Measurements from ENCODE around the gene KCNK15. TPM values are rescaled to one million over a fixed set of nuclear protein-coding genes. Genes with fewer than 3 reads are reported as not detected.

The KCNK15 gene
- total RNA-seq, 1 experiment from 2014 or later: 0.33 TPM

DNA sequence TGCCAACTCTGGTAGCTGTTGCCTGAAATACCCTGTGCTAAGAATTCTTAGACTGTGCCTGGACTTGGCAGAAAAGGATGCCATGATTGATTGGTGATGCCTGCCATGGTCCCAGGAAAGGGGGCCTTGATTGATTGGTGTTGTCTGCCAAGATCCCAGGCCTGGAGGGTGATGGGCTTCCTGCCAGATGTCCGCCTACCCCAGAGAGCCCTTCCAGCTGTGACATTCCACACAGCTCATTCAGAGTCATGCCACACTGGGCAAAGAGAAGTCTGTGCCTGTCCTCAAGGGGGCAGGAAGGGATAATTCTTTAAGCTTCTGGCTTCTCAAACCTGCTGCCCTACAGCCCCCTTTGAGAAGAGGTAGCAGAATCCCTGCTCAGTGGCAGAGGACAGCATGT lies 40.1 kb downstream of the KCNK15 start:
- Histone ChIP-seq H3K18ac (ENCODE audit: insufficient read length, low read depth, low read length) (no peak overlapping the region), H4K8ac (replicated peaks; ENCODE audit: insufficient read length, low read depth, low read length) (no peak overlapping the region), H3K23me2 (ENCODE audit: insufficient read length, low read depth, low read length, poor library complexity, severe bottlenecking) (no peaks in the 10 kb centered on the region), H3K9me3 (ENCODE audit: control insufficient read depth, low read depth, low read length) (no peaks in the 10 kb centered on the region), H2BK120ac (ENCODE audit: low read depth, low read length, poor library complexity, severe bottlenecking) (no peak overlapping the region), H2BK20ac (ENCODE audit: low read depth, low read length, poor library complexity, severe bottlenecking) (no peak overlapping the region), H3K4me2 (ENCODE audit: insufficient read depth, insufficient read length, low read length) (no peak overlapping the region), H2BK12ac (ENCODE audit: insufficient read length, low read depth, low read length) (no peak overlapping the region), H3K23ac (ENCODE audit: insufficient read length, low read depth, low read length) (no peak overlapping the region), H2BK5ac (ENCODE audit: insufficient read length, low read length) (no peak overlapping the region), H2AK5ac (ENCODE audit: insufficient read length, low read length) (no peak overlapping the region), H3K27me3 (ENCODE audit: insufficient read depth, low read length) (no peaks in the 10 kb centered on the region), H3K27ac (ENCODE audit: insufficient read length, low read depth, low read length) (no peak overlapping the region), H3K9ac (ENCODE audit: extremely low read depth, insufficient read length, low read length) (no peak overlapping the region), H3K4ac (ENCODE audit: low read depth, low read length) (no peak overlapping the region), H4K91ac (ENCODE audit: insufficient read length, low read depth, low read length) (no peak overlapping the region), H2AFZ (ENCODE audit: low read length) (no peak overlapping the region), H3K79me1 (ENCODE audit: insufficient read depth, low read depth, low read length, poor library complexity, severe bottlenecking) (no peaks in the 10 kb centered on the region), H3K79me2 (ENCODE audit: insufficient read depth, low read length) (no peaks in the 10 kb centered on the region), H2BK15ac (ENCODE audit: low read depth, low read length) (no peak overlapping the region), H4K5ac (ENCODE audit: insufficient read length, low read depth, low read length) (no peak overlapping the region), H3K14ac (ENCODE audit: insufficient read depth, low read length) (peak overlapping the region; percentile 59; the same call in 1 of the 2 replicates), H3K56ac (ENCODE audit: insufficient read length, low read depth, low read length) (no peak overlapping the region), H3K4me1 (ENCODE audit: insufficient read depth, low read length) (peaks cover 17% of the 10 kb centered on the region; the same call in 1 of the 2 replicates), H3T11ph (ENCODE audit: low read length) (no peak overlapping the region), H4K20me1 (ENCODE audit: control insufficient read depth, insufficient read depth, insufficient read length) (no peaks in the 10 kb centered on the region)
- Mint-ChIP-seq H3K36me3 (ENCODE audit: insufficient read depth in 1 of 3, low read depth in 3 of 3) (peaks cover 0 to 4% (median 0%) of the 10 kb centered on the region in 3 experiments; a peak in 1 of 7 replicates), H3K27me3 (ENCODE audit: low read depth) (peaks cover 3% of the 10 kb centered on the region; the same call in 1 of the 2 replicates), H3K4me1 (peaks cover 31 to 38% of the 10 kb centered on the region in 2 experiments), H3K4me3 (peak overlapping the region in 1 of 2 experiments; percentile 26; a peak in 1 of 5 replicates), H3K9me3 (no peaks in the 10 kb centered on the region), H3K27ac (peak overlapping the region in 2 of 3 experiments; percentile 59 to 90; a peak in 2 of 7 replicates)
- DNase-seq: peak; percentile 87
- no CpG with 5 or more reads among the region's 1 CpG for WGBS (ENCODE audit: extremely low coverage, insufficient read length, low lambda C conversion rate)
- peak; percentile 63 for TF ChIP-seq CTCF (conservative IDR thresholded peaks at IDR 0.05)
